ENCODE results near the gene SPAG16.

The SPAG16 gene

DNA sequence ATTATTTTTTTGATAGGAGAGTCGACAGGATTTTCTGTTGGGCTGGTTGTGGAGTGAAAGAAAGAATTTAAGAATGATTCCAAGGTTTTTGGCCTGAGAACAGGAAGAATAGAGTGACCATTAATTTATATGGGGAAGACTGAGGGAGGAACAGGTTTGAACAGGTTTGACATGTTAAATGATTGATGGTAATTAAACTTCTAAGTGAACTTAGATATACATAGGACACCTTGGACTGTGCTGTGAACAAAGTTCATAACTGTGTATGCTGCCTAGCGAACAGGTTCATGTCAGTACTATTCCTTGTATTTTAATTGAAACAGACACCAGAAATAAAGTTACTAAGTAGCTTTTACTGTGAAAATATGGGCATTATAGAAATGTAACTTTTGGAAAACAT lies 212.0 kb downstream of the SPAG16 start:
- no peak overlapping the region for H3K4me3 ChIP-seq
- no peaks in the 10 kb centered on the region for H3K9me3 ChIP-seq
- H3K27ac ChIP-seq = no peak overlapping the region

DNA sequence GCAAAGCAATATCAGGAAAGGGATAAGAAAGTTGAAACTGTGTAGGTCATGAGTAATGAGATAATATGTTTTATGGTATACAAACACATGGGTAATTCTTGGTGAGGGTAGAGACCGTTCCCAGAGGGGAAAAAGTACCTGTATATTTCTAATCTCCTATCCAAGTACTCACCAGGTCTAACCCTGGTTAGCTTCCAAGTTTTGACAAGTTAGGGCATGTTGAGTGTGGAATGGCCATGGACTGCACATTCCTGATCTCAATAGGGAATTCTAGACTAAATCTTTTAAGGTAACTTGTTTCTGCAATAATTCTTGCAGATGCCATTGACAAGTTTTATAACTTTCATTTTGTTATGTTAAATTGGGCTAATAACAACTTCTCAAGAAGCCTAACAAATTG lies 216.6 kb downstream of the SPAG16 start:
- Histone ChIP-seq H3K4me3 (no peak overlapping the region), H3K4me1 (no peaks in the 10 kb centered on the region), H3K27me3 (no peaks in the 10 kb centered on the region), H3K4me2 (no peak overlapping the region), H3K9me3 (no peaks in the 10 kb centered on the region), H3K36me3 (no peaks in the 10 kb centered on the region), H4K20me1 (no peaks in the 10 kb centered on the region), H3K9ac (no peak overlapping the region), H3K27ac (no peak overlapping the region)
- no peak for TF ChIP-seq Cebpa-rat (IDR thresholded peaks at IDR 0.05)

More for the DNA sequence above, 212.0 kb downstream of the SPAG16 start:
- TF ChIP-seq Cebpa-rat (IDR thresholded peaks at IDR 0.05) = no peak
- Histone ChIP-seq H3K4me2 (no peak overlapping the region), H4K20me1 (no peaks in the 10 kb centered on the region), H3K9ac (no peak overlapping the region), H3K36me3 (no peaks in the 10 kb centered on the region), H3K4me1 (no peaks in the 10 kb centered on the region), H3K27me3 (no peaks in the 10 kb centered on the region)

DNA sequence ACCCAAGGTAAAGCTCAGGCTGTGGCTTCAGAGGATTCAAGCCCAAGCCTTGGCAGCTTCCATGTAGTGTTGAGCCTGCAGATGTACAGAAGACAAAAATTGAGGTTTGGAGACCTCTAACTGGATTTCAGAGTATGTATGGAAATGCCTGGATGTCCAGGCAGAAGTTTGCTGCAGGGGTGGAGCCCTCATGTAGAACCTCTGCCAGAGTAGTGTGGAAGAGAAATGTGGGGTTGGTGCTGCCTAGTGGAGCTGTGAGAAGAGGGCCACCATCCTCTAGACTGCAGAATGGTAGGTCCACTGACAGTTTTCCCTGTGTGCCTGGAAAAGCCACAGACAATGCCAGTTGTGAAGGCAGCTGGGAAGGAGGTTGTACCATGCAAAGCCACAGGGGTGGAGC lies 239.9 kb downstream of the SPAG16 start:
- no peaks in the 10 kb centered on the region for H3K27me3 ChIP-seq
- H3K4me2 ChIP-seq = no peak overlapping the region
- peaks cover 22% of the 10 kb centered on the region for H3K9me3 ChIP-seq
- no peak overlapping the region for H3K9ac ChIP-seq
- no peaks in the 10 kb centered on the region for H3K36me3 ChIP-seq
- H3K4me3 ChIP-seq = no peak overlapping the region
- no peaks in the 10 kb centered on the region for H4K20me1 ChIP-seq
- no peak for TF ChIP-seq Cebpa-rat (IDR thresholded peaks at IDR 0.05)
- H3K27ac ChIP-seq = no peak overlapping the region
- H3K4me1 ChIP-seq = no peaks in the 10 kb centered on the region

DNA sequence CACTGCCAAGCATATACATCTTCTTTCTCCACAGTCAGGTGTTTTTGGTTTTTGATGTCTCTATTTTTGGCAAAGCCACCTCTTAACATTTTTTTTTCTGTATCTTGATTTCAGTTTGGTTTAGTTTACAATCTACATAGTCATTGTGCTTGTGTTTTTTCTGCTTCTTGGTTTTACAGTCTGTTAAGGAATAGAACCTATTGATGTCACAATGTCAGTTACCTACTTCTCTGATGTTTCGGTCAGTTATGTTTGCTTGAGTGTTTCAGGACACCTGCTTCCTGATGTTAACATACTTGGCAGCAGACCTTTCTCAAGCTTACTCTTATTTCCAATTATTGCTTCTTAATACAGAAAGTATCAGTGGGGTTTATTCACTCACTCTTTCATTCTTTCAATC lies 253.3 kb downstream of the SPAG16 start:
- Histone ChIP-seq H3K4me3 (no peak overlapping the region), H3K27me3 (no peaks in the 10 kb centered on the region), H3K27ac (no peak overlapping the region), H3K9ac (no peak overlapping the region), H3K9me3 (no peaks in the 10 kb centered on the region), H3K4me2 (no peak overlapping the region), H4K20me1 (no peaks in the 10 kb centered on the region), H3K4me1 (no peaks in the 10 kb centered on the region), H3K36me3 (no peaks in the 10 kb centered on the region)
- no peak for TF ChIP-seq Cebpa-rat (IDR thresholded peaks at IDR 0.05)

DNA sequence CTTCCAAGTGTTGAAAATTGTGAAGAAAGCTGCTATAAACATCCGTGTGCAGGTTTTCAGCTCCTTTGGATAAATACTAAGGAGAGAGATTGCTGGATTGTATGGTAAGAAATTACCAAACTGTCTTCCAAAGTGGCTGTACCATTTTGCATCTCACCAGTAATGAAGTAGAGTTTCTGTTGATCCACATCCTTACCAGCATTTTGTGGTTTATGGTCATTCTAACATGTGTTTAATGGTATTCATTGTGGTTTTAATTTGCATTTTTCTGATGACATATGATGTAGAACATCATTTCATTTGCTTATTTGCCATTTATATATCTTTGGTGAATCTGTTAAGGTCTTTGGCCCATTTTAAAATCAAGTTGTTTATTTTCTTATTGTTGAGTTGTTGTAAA lies 260.7 kb downstream of the SPAG16 start:
- no peak overlapping the region for H3K4me2 ChIP-seq
- no peak overlapping the region for H3K27ac ChIP-seq
- H3K4me3 ChIP-seq = no peak overlapping the region
- no peaks in the 10 kb centered on the region for H4K20me1 ChIP-seq
- no peaks in the 10 kb centered on the region for H3K4me1 ChIP-seq
- no peaks in the 10 kb centered on the region for H3K27me3 ChIP-seq
- no peak overlapping the region for H3K9ac ChIP-seq
- no peaks in the 10 kb centered on the region for H3K9me3 ChIP-seq
- TF ChIP-seq Cebpa-rat (IDR thresholded peaks at IDR 0.05) = no peak
- H3K36me3 ChIP-seq = no peaks in the 10 kb centered on the region

DNA sequence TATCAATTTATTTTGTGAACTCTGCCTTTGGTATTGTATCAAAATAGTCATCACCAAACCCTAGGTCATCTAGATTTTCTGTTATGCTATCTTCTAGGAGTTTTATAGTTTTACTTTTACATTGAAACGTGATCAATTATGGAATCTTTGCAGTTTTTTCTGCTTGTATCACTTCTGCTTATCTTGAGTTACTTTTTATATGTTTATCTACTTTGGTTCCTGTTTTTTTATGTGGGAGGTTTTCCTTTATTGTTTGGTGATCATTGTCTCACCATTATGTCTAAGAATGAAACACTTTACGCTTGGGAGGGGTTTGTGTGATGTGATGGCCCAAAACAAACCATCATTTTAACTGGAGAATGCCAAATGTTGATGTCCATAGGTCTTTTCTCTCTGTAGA lies 261.2 kb downstream of the SPAG16 start:
- H3K4me2 ChIP-seq = no peak overlapping the region
- H4K20me1 ChIP-seq = no peaks in the 10 kb centered on the region
- no peaks in the 10 kb centered on the region for H3K27me3 ChIP-seq
- no peaks in the 10 kb centered on the region for H3K9me3 ChIP-seq
- H3K4me1 ChIP-seq = no peaks in the 10 kb centered on the region
- no peak overlapping the region for H3K9ac ChIP-seq
- no peaks in the 10 kb centered on the region for H3K36me3 ChIP-seq
- no peak overlapping the region for H3K27ac ChIP-seq
- TF ChIP-seq Cebpa-rat (IDR thresholded peaks at IDR 0.05) = no peak
- no peak overlapping the region for H3K4me3 ChIP-seq

DNA sequence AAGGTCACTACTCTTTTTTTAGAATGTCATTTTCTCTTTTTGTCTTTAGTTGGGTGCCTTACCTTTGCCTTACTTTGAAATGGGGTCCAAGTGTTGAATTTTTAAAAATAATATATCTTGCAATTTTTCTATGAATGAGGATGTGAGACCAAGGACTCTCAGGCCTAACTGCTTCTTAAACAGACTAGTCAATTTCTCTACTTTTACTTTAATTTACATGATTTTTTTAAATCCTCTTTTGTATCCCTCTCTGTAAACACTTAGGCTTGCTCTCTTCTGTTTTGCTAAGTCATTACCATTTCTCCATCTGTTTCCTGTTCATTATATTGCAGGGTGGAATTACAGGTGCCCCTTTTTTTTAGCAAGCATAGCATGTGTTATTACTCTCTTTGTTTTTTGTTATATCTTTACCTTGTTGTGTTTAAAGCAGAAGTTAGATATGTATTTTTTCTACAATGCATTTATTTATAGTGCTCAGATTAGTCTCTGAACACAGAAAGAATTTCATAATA lies 261.8 kb downstream of the SPAG16 start:
- no peak for TF ChIP-seq Cebpa-rat (IDR thresholded peaks at IDR 0.05)
- no peak overlapping the region for H3K4me2 ChIP-seq
- H4K20me1 ChIP-seq = no peaks in the 10 kb centered on the region

DNA sequence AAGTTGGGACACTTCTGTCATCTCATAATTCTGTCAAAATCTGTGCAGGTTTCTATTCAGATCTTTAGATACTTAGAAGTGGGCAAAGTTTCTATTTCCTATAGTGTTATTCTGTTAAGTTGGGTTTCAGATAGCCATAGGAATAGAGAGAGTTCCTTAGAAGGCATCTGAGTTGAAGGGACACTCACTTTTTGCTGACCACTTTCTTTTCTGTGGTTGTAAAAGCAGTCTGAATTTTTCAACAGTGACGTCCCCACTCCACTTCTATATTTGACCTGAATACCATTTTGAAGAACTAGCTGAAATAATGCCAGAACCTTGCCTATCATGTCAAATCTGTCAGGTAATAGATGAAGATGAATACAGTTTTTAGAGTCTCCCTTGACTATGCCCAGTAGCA lies 267.3 kb downstream of the SPAG16 start:
- H3K36me3 ChIP-seq = no peaks in the 10 kb centered on the region
- no peak overlapping the region for H3K4me3 ChIP-seq
- no peak for TF ChIP-seq Cebpa-rat (IDR thresholded peaks at IDR 0.05)
- H3K27ac ChIP-seq = no peak overlapping the region
- no peaks in the 10 kb centered on the region for H3K27me3 ChIP-seq
- H3K9ac ChIP-seq = no peak overlapping the region
- no peaks in the 10 kb centered on the region for H3K9me3 ChIP-seq
- H3K4me1 ChIP-seq = no peaks in the 10 kb centered on the region
- H4K20me1 ChIP-seq = no peaks in the 10 kb centered on the region
- H3K4me2 ChIP-seq = no peak overlapping the region

More for the DNA sequence above, 261.8 kb downstream of the SPAG16 start:
- H3K27me3 ChIP-seq = no peaks in the 10 kb centered on the region
- no peak overlapping the region for H3K27ac ChIP-seq
- H3K9ac ChIP-seq = no peak overlapping the region
- no peaks in the 10 kb centered on the region for H3K4me1 ChIP-seq
- no peaks in the 10 kb centered on the region for H3K9me3 ChIP-seq
- H3K36me3 ChIP-seq = no peaks in the 10 kb centered on the region
- H3K4me3 ChIP-seq = no peak overlapping the region

DNA sequence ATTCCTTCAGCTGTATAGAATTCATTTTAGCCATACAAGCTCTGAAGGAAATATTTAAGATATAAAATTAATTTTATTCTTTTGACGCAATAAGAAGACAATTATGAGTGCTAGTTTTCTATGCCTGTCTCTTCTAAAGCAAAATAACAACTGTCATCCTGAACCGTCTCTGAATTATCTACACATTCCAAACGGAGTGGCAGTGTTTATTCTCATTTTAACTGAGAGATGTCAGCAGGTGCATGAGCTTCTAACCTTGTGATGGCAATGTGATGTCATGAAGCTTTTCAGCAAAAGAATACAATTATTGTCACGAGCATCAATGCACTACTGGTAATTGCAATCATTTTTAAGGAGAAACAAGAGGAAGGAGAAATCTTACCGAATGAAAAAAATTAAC lies 274.8 kb downstream of the SPAG16 start:
- no peaks in the 10 kb centered on the region for H4K20me1 ChIP-seq
- no peak overlapping the region for H3K9ac ChIP-seq
- TF ChIP-seq Cebpa-rat (IDR thresholded peaks at IDR 0.05) = no peak
- H3K4me1 ChIP-seq = no peaks in the 10 kb centered on the region
- no peaks in the 10 kb centered on the region for H3K27me3 ChIP-seq
- no peak overlapping the region for H3K4me2 ChIP-seq
- H3K27ac ChIP-seq = no peak overlapping the region
- H3K9me3 ChIP-seq = no peaks in the 10 kb centered on the region
- H3K4me3 ChIP-seq = no peak overlapping the region
- H3K36me3 ChIP-seq = no peaks in the 10 kb centered on the region

DNA sequence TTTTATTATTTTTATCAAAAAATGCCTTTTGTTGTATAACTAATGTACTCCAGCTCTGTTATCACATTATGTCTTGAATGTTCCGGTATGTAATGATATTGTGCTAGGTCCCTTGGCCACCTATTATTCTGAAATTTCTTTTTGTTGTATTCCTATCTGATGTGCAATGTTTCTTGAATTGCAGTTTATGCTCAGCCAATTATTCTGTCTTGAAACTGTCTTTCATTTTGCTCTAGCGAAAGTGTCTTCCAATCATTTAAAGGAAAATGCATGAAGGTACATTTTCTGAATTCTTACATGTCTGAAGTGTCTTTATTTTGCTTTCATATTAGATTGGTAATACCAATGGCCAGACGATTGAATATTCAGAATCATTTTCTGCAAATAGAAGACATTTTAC lies 277.5 kb downstream of the SPAG16 start:
- Histone ChIP-seq H3K4me1 (no peaks in the 10 kb centered on the region), H3K36me3 (no peaks in the 10 kb centered on the region), H3K27ac (no peak overlapping the region), H3K4me3 (no peak overlapping the region), H4K20me1 (no peaks in the 10 kb centered on the region), H3K9ac (no peak overlapping the region), H3K9me3 (no peaks in the 10 kb centered on the region), H3K27me3 (no peaks in the 10 kb centered on the region), H3K4me2 (no peak overlapping the region)
- TF ChIP-seq Cebpa-rat (IDR thresholded peaks at IDR 0.05) = no peak

DNA sequence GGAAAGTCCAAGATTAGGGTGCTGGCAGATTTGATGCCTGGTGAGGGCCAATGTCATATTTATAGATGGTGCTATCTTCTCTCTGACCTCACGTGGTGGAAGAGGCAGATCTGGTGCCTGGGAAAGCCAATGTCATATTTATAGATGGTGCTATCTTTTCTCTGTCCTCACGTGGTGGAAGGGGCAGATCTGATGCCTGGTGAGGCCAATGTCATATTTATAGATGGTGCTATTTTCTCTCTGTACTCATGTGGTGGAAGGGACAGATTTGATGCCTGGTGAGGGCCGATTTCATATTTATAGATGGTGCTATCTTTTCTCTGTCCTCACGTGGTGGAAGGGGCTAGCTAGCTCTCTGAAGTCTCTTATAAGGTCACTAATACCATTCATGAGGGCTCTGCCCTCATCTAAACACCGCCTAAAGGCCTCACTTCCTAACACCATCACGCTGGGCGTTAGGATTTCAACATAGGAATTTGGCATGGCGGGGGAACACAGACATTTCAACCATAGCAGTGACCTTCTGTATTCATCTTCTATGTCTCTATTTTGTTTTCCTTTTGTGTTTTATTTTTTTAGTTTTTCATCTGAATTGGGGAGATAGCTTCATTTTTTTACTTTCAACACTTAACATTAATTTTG lies 278.4 kb downstream of the SPAG16 start:
- no peak overlapping the region for H3K4me3 ChIP-seq
- no peak overlapping the region for H3K4me2 ChIP-seq
- no peaks in the 10 kb centered on the region for H3K9me3 ChIP-seq

More for the DNA sequence above, 278.4 kb downstream of the SPAG16 start:
- Histone ChIP-seq H3K36me3 (no peaks in the 10 kb centered on the region), H3K4me1 (no peaks in the 10 kb centered on the region), H3K27me3 (no peaks in the 10 kb centered on the region), H4K20me1 (no peaks in the 10 kb centered on the region), H3K27ac (no peak overlapping the region), H3K9ac (no peak overlapping the region)
- TF ChIP-seq Cebpa-rat (IDR thresholded peaks at IDR 0.05) = no peak

All from BLaER1 (cell line).